HG03354 (cell line): ENCODE data around the gene CLIP4.

Experiments
- ATAC-seq: cut with Tn5 transposase; IDR thresholded peaks from one replicate; pipeline ENCODE4 v1.9.1; 2021; ENCODE audit warnings: mild to moderate bottlenecking; ENCODE audit not compliant: unreplicated experiment, poor library complexity, severe bottlenecking

Gene CLIP4

DNA sequence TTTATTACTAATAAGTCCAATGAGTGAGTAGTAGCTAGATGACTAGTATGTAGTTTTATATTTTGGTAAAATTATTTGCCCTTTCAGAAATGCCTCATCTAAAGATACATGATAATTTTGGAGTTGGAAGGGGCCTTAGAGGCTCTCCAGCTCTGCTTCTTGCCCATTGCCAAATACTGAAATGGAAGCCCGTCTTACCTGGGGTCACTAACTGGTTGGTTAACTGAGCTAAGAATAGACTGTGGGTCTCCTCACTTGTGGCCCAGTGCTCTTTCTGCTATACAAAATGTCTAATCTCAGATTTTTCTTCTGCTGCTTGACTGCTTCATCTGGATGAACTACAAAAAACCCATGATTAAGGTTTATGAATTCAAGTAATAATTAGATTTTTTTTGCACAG lies 67.1 kb downstream of the CLIP4 start:
- no peak for ATAC-seq

DNA sequence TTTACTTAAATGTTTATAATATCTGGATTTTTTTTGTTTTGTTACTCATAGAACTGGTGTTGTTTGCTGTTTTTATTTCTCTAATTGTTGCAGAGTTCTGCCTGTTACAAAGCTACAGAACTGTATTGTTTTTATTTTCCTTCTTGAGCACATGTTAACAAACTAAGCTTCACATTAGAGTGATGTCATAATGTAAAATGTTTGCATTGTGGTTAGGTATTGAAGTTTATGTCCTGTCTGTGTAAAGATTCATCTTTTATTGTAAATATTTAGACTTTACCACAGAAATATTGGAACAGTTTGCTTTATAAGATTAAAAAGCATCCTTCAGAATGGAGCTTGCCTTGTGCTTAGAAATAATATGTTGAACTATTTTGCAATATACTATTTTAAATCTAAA lies 67.7 kb downstream of the CLIP4 start:
- ATAC-seq, result no peak

DNA sequence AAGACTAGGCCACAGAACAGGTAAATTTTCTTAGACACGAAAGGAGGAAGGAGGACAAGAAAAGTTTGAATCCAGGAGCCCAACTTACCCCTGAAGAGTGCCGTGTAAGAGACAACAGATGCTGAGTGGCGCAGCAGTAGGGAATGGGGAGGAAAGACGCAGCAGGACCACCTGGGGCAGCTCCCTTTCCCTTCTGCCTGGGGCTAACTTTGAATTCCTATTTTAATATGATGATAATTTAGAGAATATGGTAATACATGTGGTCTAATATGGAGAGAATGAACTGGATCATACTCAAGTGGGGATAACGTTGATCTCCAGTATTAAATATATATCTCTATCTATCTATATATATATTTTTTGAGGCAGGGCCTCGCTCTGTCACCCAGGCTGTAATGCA lies 69.3 kb downstream of the CLIP4 start:
- ATAC-seq, result no peak

DNA sequence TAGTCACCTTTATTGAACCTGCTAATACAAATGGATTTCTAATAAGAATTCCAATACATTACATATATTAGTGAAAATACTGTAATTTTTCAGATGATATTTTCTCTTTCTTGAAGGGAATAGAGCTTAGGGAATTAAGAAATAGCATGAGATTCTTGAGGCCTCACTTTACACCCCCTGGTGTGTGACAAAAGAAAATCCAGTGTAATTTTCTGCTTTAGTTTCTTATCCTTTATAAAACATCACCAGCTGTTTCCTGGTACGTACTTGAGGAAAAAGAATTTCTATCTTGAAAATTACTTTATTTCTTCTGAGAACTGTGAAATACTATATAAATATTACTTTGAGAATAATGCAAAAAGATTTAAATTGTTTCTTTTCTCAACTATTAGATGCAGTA lies 71.6 kb downstream of the CLIP4 start:
- no peak for ATAC-seq

DNA sequence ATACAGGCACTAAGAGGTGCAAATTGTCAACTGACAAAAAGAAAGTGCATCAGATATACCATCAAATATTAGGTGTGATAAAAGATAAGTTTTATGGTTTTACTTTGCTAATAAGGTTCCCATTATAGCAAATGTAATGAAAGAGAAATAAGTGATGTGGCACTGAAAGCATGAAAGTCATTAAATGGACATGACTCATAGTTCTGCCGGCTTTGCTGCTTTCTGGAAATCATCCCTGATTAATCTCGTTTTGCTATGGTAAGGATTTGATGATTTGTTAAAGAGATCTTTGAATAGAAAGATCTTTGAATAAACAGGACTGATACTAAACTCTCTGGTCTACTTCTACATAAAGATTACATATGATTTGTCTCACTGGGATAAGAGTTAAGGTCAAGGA lies 72.7 kb downstream of the CLIP4 start:
- no peak for ATAC-seq

DNA sequence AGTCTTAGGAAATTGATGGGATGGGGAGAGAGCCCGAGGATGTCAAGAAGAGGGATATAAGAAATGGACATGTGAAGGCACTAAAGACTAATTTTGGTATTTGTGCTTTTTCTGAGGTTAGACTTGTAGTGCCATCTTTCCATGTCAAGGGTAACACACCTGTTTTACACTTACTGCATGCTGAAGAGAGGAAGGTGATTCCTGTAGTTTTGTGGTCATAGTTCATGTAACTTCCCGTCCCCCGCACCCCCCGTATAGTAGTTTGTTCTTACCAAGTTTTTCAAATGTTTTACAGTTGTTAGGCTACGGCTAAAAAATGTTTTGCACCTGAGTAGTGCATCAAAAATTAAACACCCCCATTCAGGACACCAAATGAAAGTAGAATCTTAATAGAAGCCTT lies 73.8 kb downstream of the CLIP4 start:
- ATAC-seq, result no peak

DNA sequence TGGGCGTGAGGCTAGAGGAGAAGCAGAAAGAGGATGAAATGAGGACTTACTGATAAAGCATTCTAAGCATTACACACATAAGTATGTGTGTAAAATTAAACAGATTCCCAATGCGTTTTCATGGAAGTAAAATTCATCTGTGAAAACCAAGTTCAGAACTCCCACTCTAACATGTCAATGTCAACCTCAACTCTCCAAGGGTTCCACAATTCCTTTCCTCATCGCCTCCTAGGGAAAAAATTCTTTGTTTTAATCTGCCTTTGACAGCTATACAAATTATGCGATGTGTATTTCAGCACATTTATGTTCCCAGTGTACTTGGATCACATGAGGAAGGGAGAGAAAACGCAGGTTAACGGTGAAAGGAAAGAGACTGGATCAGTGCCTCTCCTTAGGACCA lies 76.6 kb downstream of the CLIP4 start:
- no peak for ATAC-seq

DNA sequence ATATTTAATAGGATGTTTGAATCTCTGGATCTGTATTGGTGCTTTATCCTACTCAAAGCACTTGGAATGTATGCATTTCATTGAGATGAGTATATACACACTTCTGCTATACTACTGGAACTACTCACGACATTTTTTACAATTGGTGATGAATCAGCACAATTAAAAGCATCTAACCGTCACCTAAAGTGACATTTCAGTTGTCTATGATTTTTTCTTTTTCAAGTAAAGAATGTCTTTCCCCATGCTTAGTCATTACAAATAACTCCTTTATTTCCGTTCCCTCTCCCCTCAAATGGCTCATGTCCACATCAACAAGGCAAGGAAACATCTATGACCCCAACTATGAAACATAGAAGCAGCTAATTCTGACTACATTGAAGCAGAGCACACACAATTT lies 77.3 kb downstream of the CLIP4 start:
- ATAC-seq, result no peak

DNA sequence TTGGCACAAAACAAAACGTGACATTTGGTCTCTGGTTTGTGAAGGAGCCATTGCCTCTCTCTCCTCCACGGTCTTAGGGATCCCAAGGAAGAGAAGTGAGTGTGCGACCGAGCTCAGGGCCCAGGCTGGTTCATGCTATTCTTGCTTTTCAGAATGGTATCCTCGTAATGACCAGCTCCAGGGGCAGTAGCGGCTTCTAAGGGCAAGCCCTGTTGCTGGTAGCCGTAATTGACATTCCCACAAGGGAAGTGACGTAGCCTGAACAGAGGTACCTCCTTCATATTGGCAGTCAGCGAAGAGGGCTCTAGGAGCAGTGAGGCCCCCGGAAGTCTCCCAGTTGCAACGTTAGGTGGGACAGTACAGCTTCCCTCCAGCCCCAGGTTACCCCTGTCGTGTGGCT lies 77.9 kb downstream of the CLIP4 start:
- ATAC-seq, result no peak

DNA sequence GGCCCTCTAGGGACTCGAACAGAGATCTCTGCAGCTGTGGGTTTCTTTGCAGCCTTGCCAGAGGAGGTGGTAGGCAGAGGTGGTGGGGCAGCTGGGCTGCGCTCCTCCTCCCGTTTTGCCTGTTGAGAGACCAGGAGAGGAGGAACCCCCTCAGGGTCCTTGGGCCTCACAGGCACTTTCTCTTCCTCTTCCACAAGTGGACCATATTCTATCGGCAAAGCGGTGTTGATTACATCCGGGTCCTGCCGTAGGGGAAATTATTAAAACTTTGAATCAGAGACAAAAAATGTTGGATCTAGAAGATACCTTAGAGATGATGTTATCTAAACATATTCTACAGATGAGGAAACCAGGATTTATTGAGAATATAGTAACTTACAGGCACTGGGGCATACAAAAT lies 78.5 kb downstream of the CLIP4 start:
- no peak for ATAC-seq

DNA sequence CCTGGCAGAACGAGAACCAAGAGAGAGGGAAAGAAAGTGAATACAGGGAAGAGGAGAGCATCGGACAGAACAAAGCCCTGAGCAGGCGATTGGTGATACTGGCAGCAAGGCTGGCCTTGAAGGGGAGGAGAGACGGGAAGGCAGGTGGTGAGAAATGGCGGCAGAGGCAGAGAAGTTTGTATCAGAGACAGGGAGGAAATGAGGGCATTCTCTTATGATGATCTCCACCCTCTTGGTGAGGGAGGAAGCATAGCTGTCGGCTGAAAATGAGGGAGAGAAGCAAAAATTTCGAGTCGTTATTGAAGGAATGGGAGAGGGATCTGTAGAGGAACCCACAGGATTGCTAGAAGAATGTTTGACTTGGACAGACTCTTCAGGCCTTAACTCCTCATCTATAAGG lies 80.6 kb downstream of the CLIP4 start:
- no peak for ATAC-seq

DNA sequence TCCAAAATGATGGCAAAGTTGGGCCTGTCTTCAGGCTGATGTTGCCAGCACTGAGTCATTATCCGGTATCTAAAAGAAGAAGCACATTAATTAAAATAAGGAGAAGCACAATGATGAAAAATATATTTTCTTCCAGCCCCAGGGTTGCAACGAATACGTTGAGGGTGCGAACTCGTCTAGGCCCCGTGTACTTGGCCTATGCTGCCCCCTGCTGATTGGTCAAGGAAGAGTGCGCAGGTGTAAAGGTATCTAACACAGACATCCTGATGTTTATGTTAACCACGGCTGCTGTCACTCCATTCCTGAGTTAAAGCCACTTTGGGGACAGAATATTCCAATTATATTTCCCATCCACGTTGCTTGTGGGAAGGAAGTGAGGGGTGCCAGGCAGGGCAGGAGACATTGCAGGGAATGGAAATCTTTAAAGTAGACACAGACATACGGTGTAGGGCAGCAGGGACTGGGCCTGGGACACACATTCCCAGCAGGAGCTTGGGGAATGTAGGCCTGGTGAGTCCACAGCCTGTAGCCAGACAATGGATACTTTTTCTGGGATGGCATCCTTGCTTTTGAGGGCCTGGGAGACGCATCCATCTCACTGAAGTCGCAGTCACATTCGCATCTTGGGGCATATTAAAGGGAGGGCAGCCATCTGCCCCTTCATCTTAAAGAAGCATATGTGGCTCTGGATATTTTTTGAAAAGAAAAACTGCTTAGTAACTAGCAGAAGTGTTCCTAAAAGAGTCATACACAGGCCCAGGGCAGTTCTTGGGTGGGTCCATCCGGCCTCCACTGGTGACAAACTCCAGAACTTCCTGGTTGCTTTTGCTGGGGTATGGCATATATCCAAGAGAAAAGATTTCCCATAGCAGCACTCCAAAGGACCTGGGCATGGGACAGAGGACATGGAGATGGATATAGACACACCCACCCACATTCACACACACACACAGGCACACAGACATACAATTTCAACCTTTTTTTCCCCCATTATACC lies 81.9 kb downstream of the CLIP4 start:
- ATAC-seq, result peak; percentile 77

DNA sequence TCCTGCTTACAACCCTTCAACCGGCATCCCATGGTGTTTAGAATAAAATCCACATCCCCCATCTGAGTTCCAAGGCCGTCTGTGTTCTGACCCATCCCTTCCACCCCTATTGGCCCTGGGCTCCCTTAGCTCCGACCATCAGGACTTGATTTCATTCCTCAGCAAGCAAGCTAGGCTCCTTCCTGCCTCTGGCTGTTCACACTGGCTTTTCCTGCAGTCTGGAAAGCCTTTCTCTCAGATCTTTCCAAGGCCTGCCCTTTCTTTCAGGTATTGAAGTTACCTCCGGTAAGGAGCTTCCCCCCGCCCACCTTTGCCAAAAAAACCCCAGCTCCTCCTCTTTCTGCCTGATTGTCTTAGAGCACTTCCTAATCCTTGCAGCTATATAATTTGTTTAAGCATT lies 86.8 kb downstream of the CLIP4 start:
- no peak for ATAC-seq

DNA sequence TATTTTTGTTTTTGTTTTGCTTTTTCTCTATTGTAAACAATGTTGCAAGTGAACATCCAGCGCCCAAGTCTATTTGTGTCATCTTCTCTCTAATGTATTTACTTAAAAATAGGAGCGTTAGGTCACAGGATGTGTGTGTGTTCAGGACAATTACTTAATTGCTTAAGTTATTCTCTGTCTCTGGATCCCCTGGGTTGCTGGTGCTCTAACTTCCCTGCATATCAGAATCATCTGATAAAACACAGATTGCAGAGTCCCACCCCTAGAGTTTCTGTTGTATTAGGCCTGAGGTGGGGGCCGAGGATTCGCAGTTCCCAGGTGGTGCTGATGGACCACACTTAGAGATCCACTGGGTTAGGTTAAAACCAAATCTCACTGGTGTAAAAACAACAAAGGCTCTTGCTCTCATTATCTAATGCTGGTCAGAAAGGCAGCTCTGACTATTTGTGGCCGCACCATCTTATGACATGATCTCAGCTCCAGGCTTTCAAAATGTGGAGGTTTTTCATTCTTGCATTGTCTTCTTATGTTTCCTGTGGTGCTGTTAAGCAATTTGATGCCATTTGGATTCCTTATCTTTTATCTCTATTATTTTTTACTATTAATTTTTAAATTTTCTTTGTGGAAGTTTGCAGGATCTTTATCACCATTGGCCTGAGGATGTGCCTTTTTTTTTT lies 87.7 kb downstream of the CLIP4 start:
- no peak for ATAC-seq

DNA sequence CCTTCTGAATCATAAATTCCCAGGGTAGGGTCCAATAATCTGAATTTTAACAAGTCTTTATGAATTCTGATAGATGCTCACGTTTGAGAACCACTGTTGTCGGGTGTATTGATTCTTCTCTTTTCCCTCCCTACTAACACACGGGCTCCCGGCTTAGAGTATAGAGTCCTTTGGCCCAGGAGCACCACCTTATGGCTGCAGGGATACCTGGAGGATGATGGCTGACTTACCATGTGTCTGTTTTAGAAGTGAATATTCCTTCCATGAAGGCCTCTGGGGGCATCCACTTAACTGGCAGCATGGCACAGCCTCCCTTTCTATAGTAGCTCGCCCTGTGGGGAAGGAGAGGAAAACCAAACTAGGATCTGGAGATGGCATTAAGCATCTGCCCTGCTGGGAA lies 91.7 kb downstream of the CLIP4 start:
- no peak for ATAC-seq

DNA sequence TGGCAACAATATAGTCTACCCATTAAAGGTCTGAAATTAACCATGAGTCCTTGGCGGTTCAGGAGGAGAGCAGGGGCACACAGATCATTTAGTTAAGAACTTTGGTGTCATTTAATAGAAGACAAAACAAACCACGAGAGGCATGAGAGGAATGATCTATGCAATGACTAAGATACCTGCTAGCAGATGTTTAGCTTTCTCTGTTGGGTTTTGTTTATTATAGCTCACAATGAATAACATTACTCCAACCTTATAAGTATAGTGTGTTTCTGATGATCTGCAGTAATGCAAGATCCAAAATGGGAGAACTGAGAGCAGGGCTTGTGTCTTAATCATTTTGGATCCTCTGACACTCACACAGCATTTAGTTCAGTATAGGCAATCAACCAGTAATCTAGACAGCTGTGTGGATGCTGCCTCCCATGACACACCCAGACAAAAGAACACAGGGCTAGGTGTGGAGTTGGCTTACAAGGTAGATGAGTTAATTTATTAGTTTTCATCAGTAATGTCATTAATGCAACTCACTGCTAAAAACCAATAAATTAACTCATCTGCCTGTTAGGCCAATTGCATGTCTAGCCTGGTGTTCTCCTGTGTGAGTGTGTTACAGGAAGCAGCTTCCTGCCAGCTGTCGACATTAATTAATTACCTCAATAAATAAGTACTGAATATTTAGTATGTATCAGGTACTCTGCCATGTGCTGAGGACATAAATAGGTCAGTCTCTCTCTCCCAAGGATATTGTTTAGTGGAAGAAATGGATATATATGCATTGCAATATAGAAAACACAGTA lies 92.3 kb downstream of the CLIP4 start:
- no peak for ATAC-seq

DNA sequence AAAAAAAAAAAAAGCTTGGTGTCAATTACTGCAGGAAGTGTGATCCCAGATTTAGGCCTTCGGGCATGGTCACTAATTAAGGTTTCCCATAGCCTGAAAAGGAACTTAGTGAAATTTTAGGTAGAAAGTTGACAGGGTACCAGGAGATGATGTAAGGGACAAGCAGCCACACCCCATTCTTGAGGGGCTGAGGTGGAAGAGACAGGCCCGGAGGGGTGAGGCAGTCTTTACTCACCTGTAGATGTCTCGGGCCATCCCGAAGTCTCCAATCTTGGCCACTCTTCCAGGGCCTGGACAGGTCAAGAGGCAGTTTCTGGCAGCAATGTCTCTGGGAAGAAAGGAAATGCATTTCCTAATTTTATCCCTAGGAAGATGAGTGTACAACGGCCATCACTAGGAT lies 94.3 kb downstream of the CLIP4 start:
- ATAC-seq, result no peak

DNA sequence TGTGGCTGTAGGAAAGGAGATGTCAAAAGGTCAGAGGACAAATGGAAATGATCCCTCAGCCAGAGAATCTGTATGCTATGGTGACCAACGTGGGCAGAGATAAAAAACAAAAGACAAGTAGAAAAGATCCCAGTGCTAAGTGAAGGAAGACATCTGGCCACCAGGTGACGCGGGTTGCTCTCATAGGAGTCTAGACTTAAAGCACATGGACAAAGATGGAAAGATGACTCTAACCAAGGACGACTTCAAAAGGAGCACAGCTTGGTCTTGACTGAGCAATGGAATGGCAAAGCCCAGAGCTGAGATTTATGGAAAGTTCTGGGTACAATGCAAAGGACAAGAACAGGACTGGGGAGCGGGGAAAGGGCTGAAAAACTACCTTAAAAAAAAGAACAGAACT lies 96.8 kb downstream of the CLIP4 start:
- no peak for ATAC-seq

DNA sequence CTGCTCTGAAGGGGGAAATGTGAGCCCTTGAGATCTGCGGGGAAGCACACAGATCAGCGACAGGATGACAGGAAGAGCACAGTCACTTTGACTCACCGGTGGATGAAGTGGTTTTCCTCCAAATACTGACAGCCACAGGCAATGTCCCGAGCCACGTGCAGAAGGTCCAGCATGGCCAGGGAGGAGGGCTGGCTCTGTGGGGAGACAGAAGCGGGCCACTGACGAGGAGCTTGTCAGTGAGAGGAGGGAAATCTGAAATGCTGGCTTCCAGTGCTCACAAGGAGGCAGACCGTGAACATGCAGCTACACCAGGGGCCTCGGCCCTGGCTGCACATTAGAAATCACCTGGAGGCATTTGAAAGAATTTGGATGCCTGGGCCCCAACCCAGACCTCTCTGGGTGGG lies 98.7 kb downstream of the CLIP4 start:
- no peak for ATAC-seq

DNA sequence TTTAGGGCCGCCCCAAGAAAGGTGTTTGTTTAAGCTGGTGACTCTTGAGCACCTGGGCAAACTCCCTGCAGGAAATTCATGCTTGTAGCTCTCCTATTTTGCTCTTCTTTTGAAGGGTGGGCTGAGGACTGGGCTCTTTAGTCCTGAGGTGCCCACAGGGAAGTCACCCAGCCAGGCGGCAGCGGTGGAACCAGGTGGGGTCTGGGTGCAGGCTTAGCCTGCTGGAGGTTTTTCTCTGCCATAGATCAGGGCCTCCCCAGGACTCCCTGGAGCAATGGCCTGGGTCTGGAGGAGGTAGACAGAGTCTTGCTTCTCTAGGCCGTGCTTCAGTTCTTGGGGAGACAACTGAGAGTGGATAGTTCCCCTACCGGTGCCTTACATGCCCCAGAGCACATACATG lies 99.9 kb downstream of the CLIP4 start:
- ATAC-seq, result no peak
